ENCODE results near the gene TMEM132C.

DNA sequence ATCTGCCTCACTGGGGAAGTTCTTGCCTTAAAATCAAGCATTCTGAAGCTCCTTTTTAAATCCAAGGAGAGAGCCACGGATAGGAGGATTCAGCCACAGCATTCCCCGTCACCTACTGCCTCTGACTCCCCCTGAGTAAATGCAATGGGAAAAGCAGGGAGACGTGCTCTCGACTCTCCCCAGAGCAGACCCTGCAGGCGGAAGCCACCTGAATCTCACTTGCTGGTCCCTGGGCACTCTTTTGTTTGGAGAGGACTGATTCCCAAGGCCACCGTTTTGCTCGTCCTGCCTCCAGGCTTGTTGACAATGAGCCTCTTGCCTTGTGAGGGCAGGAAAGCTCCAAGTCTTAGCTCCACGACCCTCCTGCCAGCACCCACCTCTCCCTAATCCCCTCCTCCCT lies 352.3 kb downstream of the TMEM132C start:
- TF ChIP-seq, protein P1, sequence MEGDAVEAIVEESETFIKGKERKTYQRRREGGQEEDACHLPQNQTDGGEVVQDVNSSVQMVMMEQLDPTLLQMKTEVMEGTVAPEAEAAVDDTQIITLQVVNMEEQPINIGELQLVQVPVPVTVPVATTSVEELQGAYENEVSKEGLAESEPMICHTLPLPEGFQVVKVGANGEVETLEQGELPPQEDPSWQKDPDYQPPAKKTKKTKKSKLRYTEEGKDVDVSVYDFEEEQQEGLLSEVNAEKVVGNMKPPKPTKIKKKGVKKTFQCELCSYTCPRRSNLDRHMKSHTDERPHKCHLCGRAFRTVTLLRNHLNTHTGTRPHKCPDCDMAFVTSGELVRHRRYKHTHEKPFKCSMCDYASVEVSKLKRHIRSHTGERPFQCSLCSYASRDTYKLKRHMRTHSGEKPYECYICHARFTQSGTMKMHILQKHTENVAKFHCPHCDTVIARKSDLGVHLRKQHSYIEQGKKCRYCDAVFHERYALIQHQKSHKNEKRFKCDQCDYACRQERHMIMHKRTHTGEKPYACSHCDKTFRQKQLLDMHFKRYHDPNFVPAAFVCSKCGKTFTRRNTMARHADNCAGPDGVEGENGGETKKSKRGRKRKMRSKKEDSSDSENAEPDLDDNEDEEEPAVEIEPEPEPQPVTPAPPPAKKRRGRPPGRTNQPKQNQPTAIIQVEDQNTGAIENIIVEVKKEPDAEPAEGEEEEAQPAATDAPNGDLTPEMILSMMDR (IDR thresholded peaks at IDR 0.05): no peak
- TF ChIP-seq POLR2A (IDR thresholded peaks at IDR 0.05): no peak

Data from lower leg skin (tissue), 3 donors.